C1 segment of cervical spinal cord (tissue), 14 donors: ENCODE results near the gene MTNR1B.

Experiments used
- DNase-seq, 14 donors: peaks; one replicate each; lab custom pipeline; 2025; lab: John Stamatoyannopoulos, UW

MTNR1B gene

GRCh38 chr11:92969634-92970347 is at the start of gene MTNR1B:
MTNR1B (plus strand) TSS chr11:92969651; CDS start chr11:92969726, 75 bp downstream.
- DNase-seq, result no peak

GRCh38 chr11:92920331-92920730 is 49.1 kb upstream of the MTNR1B start:
- DNase-seq, result no peak

- DNase-seq, result no peak
Measured at GRCh38 chr11:92922731-92923130, 46.7 kb upstream of the MTNR1B start.

GRCh38 chr11:92929246-92929645 is 40.2 kb upstream of the MTNR1B start:
- DNase-seq, result no peak

GRCh38 chr11:92929653-92930052 is 39.8 kb upstream of the MTNR1B start:
- no peak for DNase-seq

- DNase-seq, result no peak
Measured at GRCh38 chr11:92931746-92932422, 37.6 kb upstream of the MTNR1B start.

GRCh38 chr11:92939305-92939704 is 30.1 kb upstream of the MTNR1B start:
- DNase-seq, result no peak

GRCh38 chr11:92941676-92942571 is 27.5 kb upstream of the MTNR1B start:
- DNase-seq, result no peak

DNA sequence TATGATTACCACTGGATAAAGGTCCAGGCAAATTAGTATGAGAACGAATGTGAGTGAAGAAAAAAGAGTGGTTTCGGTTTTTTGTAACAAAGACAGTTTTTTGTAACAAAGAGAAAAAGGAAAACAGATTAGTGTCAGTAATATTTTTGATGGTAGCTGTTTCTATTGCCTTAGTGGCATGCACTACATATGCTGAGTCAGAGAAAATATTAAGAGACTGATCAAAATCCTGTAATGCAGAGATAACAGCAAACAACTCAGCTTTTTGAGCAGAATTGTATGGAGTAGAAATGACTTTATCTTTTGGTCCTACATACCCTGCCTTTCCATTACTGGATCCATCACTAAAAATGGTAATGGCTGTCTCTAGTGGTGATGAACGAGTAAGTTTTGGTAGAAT is 22.7 kb upstream of the MTNR1B start:
- DNase-seq, result no peak

- no peak for DNase-seq
Measured at GRCh38 chr11:92948116-92948515, 21.3 kb upstream of the MTNR1B start.

DNA sequence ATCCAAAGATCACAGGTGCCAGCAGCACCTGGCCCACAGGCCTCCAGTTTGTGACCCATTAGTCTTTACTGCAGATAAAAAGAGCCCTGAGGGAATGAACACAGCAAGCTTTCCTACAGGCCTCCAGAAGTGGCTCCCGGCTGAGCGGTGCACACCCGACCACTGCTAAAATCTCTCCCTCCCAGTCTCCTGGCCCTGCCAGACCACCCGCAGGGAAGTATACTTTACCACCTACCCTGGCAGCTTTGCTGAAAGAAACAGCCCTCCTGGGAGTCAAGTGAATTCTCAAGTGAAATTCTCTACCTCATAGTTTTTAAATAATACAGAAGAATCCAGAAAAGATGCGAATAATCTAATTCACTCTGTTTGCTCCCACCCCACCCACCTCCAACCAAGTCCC is 15.4 kb upstream of the MTNR1B start:
- DNase-seq, result no peak

GRCh38 chr11:92955860-92956259 is 13.6 kb upstream of the MTNR1B start:
- DNase-seq, result no peak

GRCh38 chr11:92960886-92961285 is 8.6 kb upstream of the MTNR1B start:
- DNase-seq, result no peak

- no peak for DNase-seq
Measured at GRCh38 chr11:92962446-92962845, 7.0 kb upstream of the MTNR1B start.

DNA sequence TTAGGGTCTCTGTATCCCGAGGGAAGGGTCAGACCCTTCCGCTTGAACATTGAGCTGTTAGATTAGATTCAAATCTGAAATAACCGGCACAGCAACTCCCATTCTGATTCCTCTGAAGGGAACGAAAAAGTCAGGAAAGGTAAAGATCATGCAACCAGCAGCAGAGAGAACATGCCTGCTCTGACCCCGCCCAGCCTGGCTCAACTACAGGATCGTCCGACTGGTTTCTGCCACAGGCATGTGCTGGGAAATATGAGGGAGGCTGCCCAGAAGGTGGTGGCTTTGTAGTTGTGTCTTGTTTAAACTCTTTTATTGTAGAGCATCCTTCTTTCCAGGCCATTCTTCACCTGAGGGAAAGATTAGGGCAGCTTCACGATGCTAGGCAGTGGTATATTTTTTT is 5.0 kb upstream of the MTNR1B start:
- no peak for DNase-seq

DNA sequence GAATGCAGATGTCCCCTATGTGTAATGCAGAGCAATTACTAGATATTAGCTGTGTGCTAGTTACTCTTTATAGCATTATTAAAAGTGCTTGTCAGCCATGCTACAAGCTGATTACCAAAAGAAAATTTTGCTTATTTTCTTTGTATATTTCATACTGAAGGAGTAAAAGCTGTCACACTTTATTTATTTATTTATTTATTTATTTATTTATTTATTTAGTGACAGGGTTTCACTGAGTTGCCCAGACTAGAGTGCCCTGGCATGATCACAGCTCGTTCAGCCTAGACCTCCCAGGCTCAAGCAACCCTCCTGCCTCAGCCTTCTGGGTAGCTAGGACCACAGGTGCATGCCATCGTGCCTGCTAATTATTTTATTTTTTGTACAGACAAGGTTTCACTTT is 4.3 kb upstream of the MTNR1B start:
- no peak for DNase-seq

DNA sequence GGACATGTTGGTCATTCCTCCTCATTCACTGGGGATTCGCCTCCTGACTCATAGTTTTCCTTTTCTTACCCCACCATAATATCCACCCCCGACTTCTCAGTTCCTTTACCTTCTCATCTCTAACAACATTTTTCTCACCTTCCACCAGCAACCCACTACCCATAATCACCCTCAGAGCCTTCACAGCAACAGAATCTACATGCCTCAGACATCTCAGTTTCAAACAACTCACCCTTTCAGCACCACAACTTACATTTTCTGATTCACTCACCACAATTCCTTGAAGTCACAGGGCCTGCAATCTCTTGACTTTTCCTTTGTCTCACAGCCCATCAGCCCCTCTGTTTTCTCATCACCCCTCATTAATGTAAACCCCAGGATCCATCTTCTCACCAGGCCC is 2.3 kb upstream of the MTNR1B start:
- DNase-seq, result no peak

DNA sequence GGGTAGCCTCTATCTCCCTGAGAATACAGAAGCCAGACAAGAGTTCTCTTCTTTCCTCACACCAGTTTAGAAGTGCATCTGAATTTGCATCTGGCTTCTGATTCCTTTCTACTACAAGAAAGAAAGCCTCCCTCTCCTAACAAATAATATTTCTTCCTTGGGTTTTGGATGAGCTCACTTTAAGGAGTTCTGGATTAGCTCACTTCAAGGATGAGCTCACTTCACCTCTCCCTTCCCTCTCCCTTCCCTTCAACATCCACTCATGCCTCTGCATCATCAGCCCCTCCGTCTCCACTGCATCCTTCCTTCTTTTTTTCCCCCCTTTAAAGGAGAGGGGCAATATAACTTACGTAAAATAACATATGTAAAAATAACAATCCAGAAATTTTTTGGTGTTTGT is 1.6 kb upstream of the MTNR1B start:
- no peak for DNase-seq

DNA sequence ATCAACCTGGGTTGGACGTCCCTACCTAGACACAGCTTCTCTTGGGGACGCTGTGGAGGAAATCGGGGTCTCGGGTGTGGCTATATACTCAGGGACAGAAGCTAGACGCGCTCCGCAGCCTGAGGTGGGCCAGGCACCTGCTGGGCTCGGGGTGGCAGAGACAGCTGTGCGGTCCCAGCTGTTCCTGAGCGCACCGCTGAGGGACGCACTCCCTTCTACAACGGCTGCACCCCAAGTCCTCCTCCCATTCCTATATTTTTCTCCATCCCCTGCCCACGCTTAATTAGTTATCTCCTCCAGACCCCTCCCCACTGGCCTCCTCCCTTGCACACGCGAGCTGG is 188 bp upstream of the MTNR1B start:
- DNase-seq, result no peak

GRCh38 chr11:92972248-92972647 is 2.8 kb downstream of the MTNR1B start:
- no peak for DNase-seq

- no peak for DNase-seq
Measured at GRCh38 chr11:92975285-92975684, 5.8 kb downstream of the MTNR1B start.

- DNase-seq, result no peak
Measured at GRCh38 chr11:92976681-92977080, 7.2 kb downstream of the MTNR1B start.

GRCh38 chr11:92977401-92977800 is 8.0 kb downstream of the MTNR1B start:
- no peak for DNase-seq
